Measurements from ENCODE around the gene POLR3C. TPM values are rescaled to one million over a fixed set of nuclear protein-coding genes. Genes with fewer than 3 reads are reported as not detected.

POLR3C gene
- total RNA-seq (10 to 100 TPM; 25.0 to 26.3 TPM), polyA plus RNA-seq (10 to 100 TPM; 14.1 to 17.2 TPM)
- long read RNA-seq, donor 1, transcript POLR3C-201 (15 exons, 1,851 nt): major isoform, 7 of 7 reads
- long read RNA-seq, donor 1, partial matches to known transcripts: 0 of 7 reads
- long read RNA-seq, donor 1, other reads (novel, unspliced or antisense): 0 of 7 reads
- long read RNA-seq, donor 2, partial matches to known transcripts: 0 of 4 reads
- long read RNA-seq, donor 2, other reads (novel, unspliced or antisense): 0 of 4 reads
- long read RNA-seq, donor 3, partial matches to known transcripts: 0 of 4 reads
- long read RNA-seq, donor 3, other reads (novel, unspliced or antisense): 0 of 4 reads
- long read RNA-seq, donor 4, partial matches to known transcripts: 0 of 2 reads
- long read RNA-seq, donor 4, other reads (novel, unspliced or antisense): 0 of 2 reads
- long read RNA-seq, donor 5, transcript POLR3C-201 (15 exons, 1,851 nt): major isoform, 6 of 6 reads
- long read RNA-seq, donor 5, partial matches to known transcripts: 0 of 6 reads
- long read RNA-seq, donor 5, other reads (novel, unspliced or antisense): 0 of 6 reads

GRCh38 chr1:145823565-145824498 is at the start of gene POLR3C, which contains the start of gene RNF115:
POLR3C (plus strand) TSS chr1:145824200; CDS start chr1:145825777, 1,577 bp downstream.
RNF115 (minus strand) TSS chr1:145824095; CDS start chr1:145823873, 222 bp downstream.
- Histone ChIP-seq H3K27ac (ENCODE audit: low read depth in 1 of 2, low read length in 1 of 2) (peak within 1 kb of the TSS; percentile 92 to 95), H3K36me3 (ENCODE audit: control insufficient read depth in 4 of 4, insufficient read depth in 4 of 4, low read length in 4 of 4) (peaks cover 9 to 26% (median 18%) of the 10 kb centered on the region in 4 donors), H3K4me3 (peak within 1 kb of the TSS; percentile 68), H3K4me1 (ENCODE audit: control insufficient read depth in 5 of 5, insufficient read depth in 5 of 5, low read length in 5 of 5) (peaks cover 0 to 8% (median 0%) of the 10 kb centered on the region in 5 donors), H3K9ac (ENCODE audit: insufficient read depth in 1 of 2, low read length in 2 of 2) (peak within 1 kb of the TSS; percentile 81 to 87), H3K27me3 (ENCODE audit: control insufficient read depth in 3 of 3, insufficient read depth in 3 of 3, low read length in 2 of 3) (no peaks in the 10 kb centered on the region), H3K9me3 (ENCODE audit: control insufficient read depth in 4 of 4, insufficient read depth in 3 of 4, low read length in 3 of 4) (no peaks in the 10 kb centered on the region)
- TF ChIP-seq CTCF (IDR thresholded peaks at IDR 0.05; ENCODE audit: control extremely low read depth, extremely low read depth): no peak
- ATAC-seq (ENCODE audit: insufficient read depth, low FRiP score): peak; percentile 95
- 0 to 2% methylated on average over 72 to 89 of the region's 89 CpGs for WGBS, 2 donors
- DNase-seq: peak; percentile 93 to 95 (median 94)

- H3K9me3 ChIP-seq (ENCODE audit: control insufficient read depth in 4 of 4, insufficient read depth in 3 of 4, low read length in 3 of 4): no peaks in the 10 kb centered on the region
- WGBS, 2 donors: 88 to 95% methylated on average over 1 of the region's 1 CpG
These were observed 46.4 kb upstream of the POLR3C start for GRCh38 chr1:145777357-145778145.

More at GRCh38 chr1:145777357-145778145, 46.4 kb upstream of the POLR3C start:
- Histone ChIP-seq H3K27me3 (ENCODE audit: control insufficient read depth in 3 of 3, insufficient read depth in 3 of 3, low read length in 2 of 3) (no peaks in the 10 kb centered on the region), H3K4me1 (ENCODE audit: control insufficient read depth in 5 of 5, insufficient read depth in 5 of 5, low read length in 5 of 5) (peaks cover 0 to 12% (median 0%) of the 10 kb centered on the region in 5 donors), H3K36me3 (ENCODE audit: control insufficient read depth in 4 of 4, insufficient read depth in 4 of 4, low read length in 4 of 4) (peaks cover under 1 to 6% (median 4%) of the 10 kb centered on the region in 4 donors), H3K27ac (ENCODE audit: low read depth in 1 of 2, low read length in 1 of 2) (peak overlapping the region in 1 of 2 donors; percentile 16), H3K9ac (ENCODE audit: insufficient read depth in 1 of 2, low read length in 2 of 2) (no peak overlapping the region), H3K4me3 (no peak overlapping the region)
- TF ChIP-seq CTCF (IDR thresholded peaks at IDR 0.05; ENCODE audit: control extremely low read depth, extremely low read depth): no peak
- no peak for ATAC-seq (ENCODE audit: insufficient read depth, low FRiP score)
- no peak for DNase-seq
